ENCODE data around the gene SLC6A13.

- no peak for TF ChIP-seq ETV6 (conservative IDR thresholded peaks at IDR 0.05 in 1 of 2, IDR thresholded peaks at IDR 0.05 in 1 of 2; ENCODE audit: borderline replicate concordance in 1 of 2, low read depth in 1 of 2)
- TF ChIP-seq CTCF (IDR thresholded peaks at IDR 0.05 in 2 of 3, conservative IDR thresholded peaks at IDR 0.05 in 1 of 3; ENCODE audit: control insufficient read depth in 2 of 3, extremely low read depth in 1 of 3, insufficient read depth in 1 of 3, low read depth in 3 of 3, low read length in 3 of 3): no peak
- TF ChIP-seq JUND (IDR thresholded peaks at IDR 0.05; ENCODE audit: low read depth, low read length): no peak
- TF ChIP-seq EP300 (IDR thresholded peaks at IDR 0.05; ENCODE audit: borderline replicate concordance in 1 of 2, control insufficient read depth in 1 of 2, low read depth in 2 of 2, low read length in 2 of 2): no peak
- no peak for TF ChIP-seq USF1 (IDR thresholded peaks at IDR 0.05; ENCODE audit: borderline replicate concordance, extremely low read length, insufficient read depth, low read depth, low read length)
- TF ChIP-seq NFIC (IDR thresholded peaks at IDR 0.05; ENCODE audit: low read depth, low read length): no peak
Measured at GRCh38 chr12:211639-212414, 50.8 kb downstream of the SLC6A13 start.
